H1 (cell line): ENCODE measurements around the gene CCDC148. TPM values are rescaled to one million over a fixed set of nuclear protein-coding genes. Genes with fewer than 3 reads are reported as not detected.

ENCODE experiments used
- CTCF ChIA-PET: fragments of 300-600 bp; sonication (Branson Sonifier 250); formaldehyde crosslinking; loops from one replicate; lab custom pipeline; 2021; ENCODE audit not compliant: partially characterized antibody; lab: Charles Lee
- POLR2A ChIA-PET: fragments of 300-600 bp; sonication (Branson Sonifier 250); formaldehyde crosslinking; loops from one replicate; lab custom pipeline; 2021; ENCODE audit warnings: inconsistent platforms; ENCODE audit not compliant: partially characterized antibody; lab: Charles Lee
- DNase-seq, 2 experiments: peaks; one replicate each; pipeline versions ENCODE4 v3.0.0 to v3.0.0-alpha.2; 2010 to 2022; ENCODE audit warnings: low spot score in 2 of 2, low read depth in 1 of 2, mixed read lengths in 1 of 2
- FAIRE-seq: peaks from 2 replicates; lab custom pipeline; 2011; peaks lifted over from hg19 to GRCh38; lab: Jason Lieb, UNC
- H2AFZ ChIP-seq: 2 replicates; pipeline ENCODE4 v1.8.1; 2012; ENCODE audit warnings: low read length, inconsistent platforms
- H2AK5ac ChIP-seq: 2 replicates; pipeline ENCODE4 v1.6.1; 2013; ENCODE audit warnings: low read depth, low read length
- H2BK120ac ChIP-seq: replicated peaks from 2 replicates; pipeline ENCODE3; 2013; ENCODE audit warnings: low read depth, low read length, inconsistent platforms
- H2BK12ac ChIP-seq: 2 replicates; pipeline ENCODE4 v1.6.1; 2013; ENCODE audit warnings: low read depth, low read length
- H2BK15ac ChIP-seq: 2 replicates; pipeline ENCODE4 v1.6.1; 2013; ENCODE audit warnings: low read length
- H2BK20ac ChIP-seq: 2 replicates; pipeline ENCODE4 v1.6.1; 2013; ENCODE audit warnings: low read length
- H2BK5ac ChIP-seq: 2 replicates; pipeline ENCODE4 v1.6.1; 2013; ENCODE audit warnings: low read depth, low read length
- H3K14ac ChIP-seq: 2 replicates; pipeline ENCODE4 v1.6.1; 2013; ENCODE audit warnings: inconsistent platforms; ENCODE audit not compliant: insufficient read length
- H3K18ac ChIP-seq: 2 replicates; pipeline ENCODE4 v1.6.1; 2013; ENCODE audit warnings: low read length; ENCODE audit errors: extremely low read depth
- H3K23ac ChIP-seq: 2 replicates; pipeline ENCODE4 v1.6.1; 2013; ENCODE audit warnings: inconsistent platforms; ENCODE audit not compliant: insufficient read length
- H3K23me2 ChIP-seq: 2 replicates; pipeline ENCODE4 v1.6.1; 2013; ENCODE audit warnings: low read depth, low read length
- H3K27ac ChIP-seq: 2 replicates; pipeline ENCODE4 v1.6.1; 2011; ENCODE audit warnings: low read depth, low read length, inconsistent platforms
- H3K27me3 ChIP-seq, 4 experiments: replicated peaks in 1 of 4; 1 replicate in 1 of 4; 2 replicates in 3 of 4; pipeline versions ENCODE4 v1.6.1 to v1.8.1; 2011 to 2013; ENCODE audit warnings: low read length in 3 of 4, mild to moderate bottlenecking in 3 of 4, inconsistent platforms in 2 of 4, mixed read lengths in 2 of 4, moderate library complexity in 1 of 4; ENCODE audit not compliant: control insufficient read depth in 3 of 4, insufficient read depth in 3 of 4; ENCODE audit errors: extremely low read depth in 1 of 4
- H3K36me3 ChIP-seq, 4 experiments: 2 replicates each; pipeline versions ENCODE4 v1.6.1 to v1.8.1; 2011 to 2013; ENCODE audit warnings: mild to moderate bottlenecking in 4 of 4, low read length in 3 of 4, moderate library complexity in 2 of 4, control low read depth in 1 of 4, inconsistent platforms in 1 of 4; ENCODE audit not compliant: insufficient read depth in 4 of 4, control insufficient read depth in 2 of 4
- H3K4ac ChIP-seq: replicated peaks from 2 replicates; pipeline ENCODE3; 2013; ENCODE audit warnings: low read length, low read depth, mixed read lengths, inconsistent platforms; ENCODE audit not compliant: insufficient read length
- H3K4me1 ChIP-seq, 4 experiments: replicated peaks in 1 of 4; 1 replicate in 1 of 4; 2 replicates in 3 of 4; pipeline versions ENCODE4 v1.6.1 to v1.8.1; 2011 to 2013; ENCODE audit warnings: low read length in 3 of 4, inconsistent platforms in 2 of 4, mixed read lengths in 1 of 4; ENCODE audit not compliant: insufficient read depth in 4 of 4, control insufficient read depth in 3 of 4
- H3K4me2 ChIP-seq, 2 experiments: 2 replicates each; pipeline versions ENCODE4 v1.6.1 to v1.8.1; 2011 to 2013; ENCODE audit warnings: low read depth in 2 of 2, low read length in 2 of 2, control low read depth in 1 of 2, inconsistent platforms in 1 of 2, mild to moderate bottlenecking in 1 of 2; ENCODE audit not compliant: insufficient read depth in 1 of 2
- H3K4me3 ChIP-seq, 4 experiments: fragments of 200-600, 300-600 bp in 1 of 4; sonication (generic), shearing (Covaris generic), sonication (Bioruptor Twin) in 1 of 4; 2 replicates each; pipeline versions ENCODE4 v1.5.1 to v1.8.1; 2011 to 2016; ENCODE audit warnings: low read length in 4 of 4, low read depth in 3 of 4, control low read depth in 2 of 4, inconsistent platforms in 2 of 4, mild to moderate bottlenecking in 2 of 4, mixed read lengths in 1 of 4, moderate library complexity in 1 of 4; ENCODE audit not compliant: insufficient read depth in 2 of 4; ENCODE audit errors: extremely low read depth in 1 of 4
- H3K56ac ChIP-seq: replicated peaks from 2 replicates; pipeline ENCODE3; 2013; ENCODE audit warnings: low read depth, mild to moderate bottlenecking, mixed read lengths, low read length, inconsistent platforms; ENCODE audit not compliant: insufficient read length
- H3K79me1 ChIP-seq: 2 replicates; pipeline ENCODE4 v1.6.1; 2013; ENCODE audit warnings: low read depth, low read length, control low read depth
- H3K79me2 ChIP-seq, 2 experiments: 2 replicates each; pipeline versions ENCODE4 v1.6.1 to v1.8.1; 2012 to 2013; ENCODE audit warnings: low read length in 2 of 2, mild to moderate bottlenecking in 2 of 2, inconsistent platforms in 1 of 2; ENCODE audit not compliant: insufficient read depth in 2 of 2, control insufficient read depth in 1 of 2
- H3K9ac ChIP-seq, 4 experiments: replicated peaks in 1 of 4; 1 replicate in 1 of 4; 2 replicates in 3 of 4; pipeline versions ENCODE4 v1.6.1 to v1.8.1; 2011 to 2013; ENCODE audit warnings: low read depth in 3 of 4, low read length in 3 of 4, control low read depth in 2 of 4, mild to moderate bottlenecking in 2 of 4, moderate library complexity in 2 of 4, inconsistent platforms in 1 of 4; ENCODE audit errors: extremely low read depth in 1 of 4
- H3K9me3 ChIP-seq, 2 experiments: 2 replicates each; pipeline versions ENCODE4 v1.6.1 to v1.8.1; 2012 to 2013; ENCODE audit warnings: mild to moderate bottlenecking in 2 of 2, moderate library complexity in 2 of 2, control low read depth in 1 of 2, inconsistent platforms in 1 of 2, low read depth in 1 of 2, low read length in 1 of 2, mixed read lengths in 1 of 2; ENCODE audit not compliant: insufficient read depth in 2 of 2
- H4K20me1 ChIP-seq, 2 experiments: replicated peaks in 1 of 2; 2 replicates each; pipeline versions ENCODE3 to v1.8.1; 2011 to 2013; ENCODE audit warnings: inconsistent platforms in 2 of 2, low read length in 2 of 2, mild to moderate bottlenecking in 1 of 2; ENCODE audit not compliant: insufficient read depth in 2 of 2, control insufficient read depth in 1 of 2
- H4K5ac ChIP-seq: 2 replicates; pipeline ENCODE4 v1.6.1; 2013; ENCODE audit warnings: low read length, low read depth, mixed read lengths, inconsistent platforms; ENCODE audit not compliant: insufficient read length
- H4K8ac ChIP-seq: 2 replicates; pipeline ENCODE4 v1.8.0; 2013; ENCODE audit warnings: mild to moderate bottlenecking, moderate library complexity, low read length, inconsistent platforms; ENCODE audit not compliant: insufficient read depth; ENCODE audit errors: extremely low read depth
- H4K91ac ChIP-seq: replicated peaks from 2 replicates; pipeline ENCODE3; 2013; ENCODE audit warnings: low read length, mixed read lengths, inconsistent platforms; ENCODE audit not compliant: insufficient read length
- ASH2L ChIP-seq: fragments of 200-600, 300-600 bp; sonication (generic); IDR thresholded peaks from one replicate; pipeline ENCODE4 v1.7.1; 2017; ENCODE audit warnings: low read length
- BCL11A ChIP-seq, 2 experiments: IDR thresholded peaks; one replicate each; pipeline ENCODE4 v1.6.1; 2011; ENCODE audit warnings: low read depth in 2 of 2, low read length in 2 of 2, mild to moderate bottlenecking in 2 of 2
- KDM4A ChIP-seq: IDR thresholded peaks from one replicate; pipeline ENCODE4 v1.7.1; 2012; ENCODE audit warnings: low read depth, mild to moderate bottlenecking, moderate library complexity, low read length, inconsistent platforms; ENCODE audit not compliant: severe bottlenecking
- PHF8 ChIP-seq: fragments of 200-600 bp; sonication (generic); conservative IDR thresholded peaks from 2 replicates; pipeline ENCODE4 v1.7.1; 2012; ENCODE audit warnings: low read depth, mild to moderate bottlenecking, inconsistent platforms, low read length, moderate library complexity
- POLR2A ChIP-seq, 2 experiments: IDR thresholded peaks; 1 replicate in 1 of 2; 2 replicates in 1 of 2; pipeline ENCODE4 v1.6.1; 2011; ENCODE audit warnings: low read depth in 2 of 2, low read length in 2 of 2, mild to moderate bottlenecking in 2 of 2; ENCODE audit errors: control extremely low read depth in 1 of 2
- TBP ChIP-seq: IDR thresholded peaks from 2 replicates; pipeline ENCODE4 v1.6.1; 2011; ENCODE audit warnings: low read depth, low read length, improper control_type of control experiment
- USF2 ChIP-seq: IDR thresholded peaks from 2 replicates; pipeline ENCODE4 v1.6.1; 2011; ENCODE audit warnings: low read length, improper control_type of control experiment
- WGBS, 2 experiments: shearing (Covaris generic) in 1 of 2; methylation state at CpG; one replicate each; pipeline versions ENCODE4 v1.1.6 to v1.1.7; 2013 to 2015; ENCODE audit warnings: low lambda C conversion rate in 2 of 2, mixed read lengths in 2 of 2, inconsistent platforms in 1 of 2, low coverage in 1 of 2, missing lambda C conversion rate in 1 of 2; ENCODE audit not compliant: insufficient replicate concordance in 2 of 2, insufficient coverage in 1 of 2, insufficient read length in 1 of 2; ENCODE audit errors: extremely low coverage in 1 of 2, missing lambda C conversion rate in 1 of 2; 5-methylcytosine and 5-hydroxymethylcytosine counted together
- polyA plus RNA-seq, 7 experiments: library from polyadenylated mRNA; depleted of rRNA in 3 of 7; stranded (reverse) in 5 of 7; unstranded in 2 of 7; fragments of >200 nt in 5 of 7; fragments of 200-250 nt in 2 of 7; gene quantifications; 1 replicate in 5 of 7; 2 replicates in 1 of 7; 4 replicates in 1 of 7; pipeline versions ENCODE4 v1.2.1 to v1.2.3, GENCODE V29; 2011 to 2013; ENCODE audit warnings: missing spikeins in 2 of 7, mixed read lengths in 2 of 7
- total RNA-seq: library from RNA; stranded (reverse); fragmentation: NEBNext Ultra II Directional; extraction: Animal tissue kit (Norgen Biotek cat#: 25700); gene quantifications from 2 replicates; pipeline ENCODE4 v1.2.1, GENCODE V29; 2021

Gene CCDC148
- total and polyA plus RNA-seq, 2 of the 8 experiments (the other 6 are each of a cell fraction or from before 2014, with no cell fraction given) = 0.45 to 1.3 TPM

- no peak overlapping the region for H4K5ac ChIP-seq
- no peak overlapping the region for H3K4me3 ChIP-seq
- WGBS, 2 experiments = 91% methylated on average over 3 of the region's 3 CpGs; no CpG with 5 or more reads in 1 of the 2 experiments
- no peak overlapping the region for H4K8ac ChIP-seq
- FAIRE-seq = no peak
- no peak overlapping the region for H3K14ac ChIP-seq
- CTCF ChIA-PET = interaction anchor here (0.8 to 1.1 kb wide), 3 partner anchors 8 to 37 kb away, joined by 3 read pairs; no protein-coding TSS in a partner anchor
- no peak overlapping the region for H3K18ac ChIP-seq
- H2BK5ac ChIP-seq = no peak overlapping the region
- H3K4me1 ChIP-seq = no peaks in the 10 kb centered on the region
- H2AFZ ChIP-seq = no peak overlapping the region
- H3K23me2 ChIP-seq = no peaks in the 10 kb centered on the region
- no peak overlapping the region for H3K4ac ChIP-seq
- no peaks in the 10 kb centered on the region for H3K79me1 ChIP-seq
- no peaks in the 10 kb centered on the region for H3K79me2 ChIP-seq
- no peak for TF ChIP-seq USF2
- no peak for TF ChIP-seq POLR2A (IDR thresholded peaks at IDR 0.05; ENCODE audit: control extremely low read depth in 1 of 2, low read depth in 2 of 2, low read length in 2 of 2)
- no peak for TF ChIP-seq PHF8
- TF ChIP-seq ASH2L = no peak
- TF ChIP-seq BCL11A (IDR thresholded peaks at IDR 0.05; ENCODE audit: low read depth in 2 of 2, low read length in 2 of 2) = no peak
- no peak for TF ChIP-seq KDM4A
- no peak for TF ChIP-seq TBP
- H3K27ac ChIP-seq = no peak overlapping the region
- no peak overlapping the region for H2BK12ac ChIP-seq
- POLR2A ChIA-PET = no interaction called here
- H3K23ac ChIP-seq = no peak overlapping the region
- H3K4me2 ChIP-seq = no peak overlapping the region
- no peaks in the 10 kb centered on the region for H4K20me1 ChIP-seq
- no peak for DNase-seq
- no peak overlapping the region for H3K9ac ChIP-seq
- no peaks in the 10 kb centered on the region for H3K9me3 ChIP-seq
- no peak overlapping the region for H2AK5ac ChIP-seq
- H3K36me3 ChIP-seq = no peaks in the 10 kb centered on the region
- H4K91ac ChIP-seq = no peak overlapping the region
- H3K27me3 ChIP-seq = no peaks in the 10 kb centered on the region
- H2BK120ac ChIP-seq = no peak overlapping the region
- H2BK15ac ChIP-seq = no peak overlapping the region
- H3K56ac ChIP-seq = no peak overlapping the region
- no peak overlapping the region for H2BK20ac ChIP-seq
Measured at GRCh38 chr2:158381978-158382377, 74.6 kb downstream of the CCDC148 start.
